IMR-90 (cell line): Measurements from ENCODE around the gene LRRC70.

Experiments used
- CEBPB ChIP-seq: IDR thresholded peaks from 2 replicates; pipeline ENCODE4 v1.6.1; 2012; ENCODE audit warnings: low read depth, low read length, improper control_type of control experiment
- CTCF ChIP-seq: conservative IDR thresholded peaks from 2 replicates; pipeline ENCODE4 v1.5.1; 2012; ENCODE audit warnings: mild to moderate bottlenecking, low read depth, low read length, improper control_type of control experiment
- ELK1 ChIP-seq: fragments of 150-350 bp; IDR thresholded peaks from 2 replicates; pipeline ENCODE4 v1.6.1; 2016; ENCODE audit warnings: low read depth, mild to moderate bottlenecking, low read length, moderate library complexity, borderline replicate concordance
- FOS ChIP-seq: fragments of 150-350 bp; IDR thresholded peaks from 2 replicates; pipeline ENCODE4 v1.6.1; 2016; ENCODE audit warnings: low read depth, low read length
- MAFK ChIP-seq: IDR thresholded peaks from 2 replicates; pipeline ENCODE4 v1.6.1; 2012; ENCODE audit warnings: low read depth, low read length, improper control_type of control experiment
- MXI1 ChIP-seq: IDR thresholded peaks from 2 replicates; pipeline ENCODE4 v1.6.1; 2012; ENCODE audit warnings: low read depth, mild to moderate bottlenecking, low read length, moderate library complexity, borderline replicate concordance
- POLR2A ChIP-seq: IDR thresholded peaks from 2 replicates; pipeline ENCODE4 v1.6.1; 2012; ENCODE audit warnings: mild to moderate bottlenecking, low read depth, low read length
- RAD21 ChIP-seq: IDR thresholded peaks from 2 replicates; pipeline ENCODE4 v1.6.1; 2012; ENCODE audit warnings: low read length, improper control_type of control experiment
- RCOR1 ChIP-seq: IDR thresholded peaks from 2 replicates; pipeline ENCODE4 v1.6.1; 2012; ENCODE audit warnings: mild to moderate bottlenecking, low read length, improper control_type of control experiment; ENCODE audit not compliant: insufficient replicate concordance
- RFX5 ChIP-seq: IDR thresholded peaks from 2 replicates; pipeline ENCODE4 v1.8.0; 2012; ENCODE audit warnings: low read depth, mild to moderate bottlenecking, low read length, moderate library complexity
- SMC3 ChIP-seq: fragments of 150-350 bp; IDR thresholded peaks from 2 replicates; pipeline ENCODE4 v1.6.1; 2016; ENCODE audit warnings: low read depth, mild to moderate bottlenecking, antibody characterized with exemption, low read length, moderate library complexity
- USF2 ChIP-seq: fragments of 150-350 bp; IDR thresholded peaks from 2 replicates; pipeline ENCODE4 v1.6.1; 2017; ENCODE audit warnings: mild to moderate bottlenecking, antibody characterized with exemption, low read length, low read depth

GRCh38 chr5:62538017-62538942 is 40.3 kb upstream of the LRRC70 start:
- TF ChIP-seq CTCF (no peak), ELK1 (no peak), POLR2A (no peak), RCOR1 (no peak), RAD21 (no peak), RFX5 (no peak), MXI1 (no peak), USF2 (no peak; the same call in 1 of the 2 replicates), MAFK (no peak), SMC3 (no peak), CEBPB (peak; percentile 89), FOS (peak; percentile 25; the same call in 1 of the 2 replicates)
